Endodermal cell (in vitro differentiated cells): ENCODE data around the gene HNRNPUL1. TPM values are rescaled to one million over a fixed set of nuclear protein-coding genes. Genes with fewer than 3 reads are reported as not detected.
A peak's percentile ranks its signal among the peaks of the same experiment; 100 is the strongest.

Experiments used
- DNase-seq: peaks from one replicate; pipeline ENCODE4 v3.0.0-alpha.2; 2017
- H3K27ac ChIP-seq: 2 replicates; pipeline ENCODE4 v1.5.1; 2013; ENCODE audit warnings: mild to moderate bottlenecking, low read depth, low read length, moderate library complexity
- H3K27me3 ChIP-seq: 2 replicates; pipeline ENCODE4 v1.6.1; 2013; ENCODE audit warnings: mild to moderate bottlenecking, low read length, moderate library complexity; ENCODE audit not compliant: insufficient read depth, control insufficient read depth, poor library complexity, severe bottlenecking
- H3K36me3 ChIP-seq: 2 replicates; pipeline ENCODE4 v1.7.0; 2013; ENCODE audit warnings: mild to moderate bottlenecking, low read length, moderate library complexity; ENCODE audit not compliant: control insufficient read depth, insufficient read depth
- H3K4me1 ChIP-seq: one replicate; pipeline ENCODE4 v1.7.0; 2013; ENCODE audit warnings: low read length; ENCODE audit not compliant: control insufficient read depth, insufficient read depth
- H3K4me3 ChIP-seq: 2 replicates; pipeline ENCODE4 v1.5.1; 2013; ENCODE audit warnings: mild to moderate bottlenecking, low read length, moderate library complexity
- H3K9ac ChIP-seq: 2 replicates; pipeline ENCODE4 v1.6.1; 2013; ENCODE audit warnings: mild to moderate bottlenecking, low read length, moderate library complexity; ENCODE audit not compliant: poor library complexity, severe bottlenecking; ENCODE audit errors: extremely low read depth
- H3K9me3 ChIP-seq: 2 replicates; pipeline ENCODE4 v1.6.1; 2013; ENCODE audit warnings: mild to moderate bottlenecking, low read length, moderate library complexity; ENCODE audit not compliant: control insufficient read depth
- H3K27ac Mint-ChIP-seq: 2 replicates; pipeline ENCODE4 v1.8.0; 2020; ENCODE audit warnings: mixed read lengths
- H3K27me3 Mint-ChIP-seq: 2 replicates; pipeline ENCODE4 v1.8.0; 2021; ENCODE audit warnings: mild to moderate bottlenecking, mixed read lengths; ENCODE audit not compliant: insufficient read depth
- H3K36me3 Mint-ChIP-seq: 2 replicates; pipeline ENCODE4 v1.8.0; 2020; ENCODE audit warnings: low read depth, mixed read lengths
- H3K4me1 Mint-ChIP-seq: 2 replicates; pipeline ENCODE4 v1.8.0; 2020; ENCODE audit warnings: mixed read lengths
- H3K4me3 Mint-ChIP-seq: 2 replicates; pipeline ENCODE4 v1.8.0; 2020; ENCODE audit warnings: mild to moderate bottlenecking, moderate library complexity, mixed read lengths
- H3K9me3 Mint-ChIP-seq: 2 replicates; pipeline ENCODE4 v1.8.0; 2020; ENCODE audit warnings: mild to moderate bottlenecking, mixed read lengths
- CTCF ChIP-seq: fragments of 200-600 bp; sonication (generic); conservative IDR thresholded peaks from 2 replicates; pipeline ENCODE4 v1.5.0; 2021; ENCODE audit warnings: antibody characterized with exemption, mild to moderate bottlenecking
- WGBS, 2 experiments: methylation state at CpG; one replicate each; pipeline versions ENCODE4 v1.1.5 to v1.1.7; 2013; ENCODE audit warnings: missing lambda C conversion rate in 2 of 2, mixed read lengths in 1 of 2; ENCODE audit not compliant: insufficient coverage in 1 of 2, insufficient read length in 1 of 2; 5-methylcytosine and 5-hydroxymethylcytosine counted together
- total RNA-seq, 2 donors: library from RNA; stranded (reverse); fragmentation: NEBNext Ultra II Directional in 1 of 2; extraction: Animal tissue kit (Norgen Biotek cat#: 25700) in 1 of 2; gene quantifications; 2 replicates in 1 of 2; 3 replicates in 1 of 2; pipeline ENCODE4 v1.2.1, GENCODE V29; 2021

Gene HNRNPUL1
- total RNA-seq, 2 donors from 2014 or later: 211 to 225 TPM

- H3K36me3 ChIP-seq: peaks cover 40% of the 10 kb centered on the region
- H3K4me3 ChIP-seq: no peak overlapping the region
- H3K36me3 Mint-ChIP-seq: peaks cover 36% of the 10 kb centered on the region
- no peaks in the 10 kb centered on the region for H3K27me3 Mint-ChIP-seq
- peak overlapping the region; percentile 58 for H3K9ac ChIP-seq
- DNase-seq: peak; percentile 61
- peaks cover 47% of the 10 kb centered on the region for H3K4me1 Mint-ChIP-seq
- 73 to 84% methylated on average over 6 to 7 of the region's 7 CpGs for WGBS, 2 experiments
- peak overlapping the region; percentile 75 for H3K27ac ChIP-seq
- TF ChIP-seq CTCF: no peak
- no peaks in the 10 kb centered on the region for H3K9me3 Mint-ChIP-seq
- H3K27ac Mint-ChIP-seq: peak overlapping the region; percentile 89
- H3K4me3 Mint-ChIP-seq: no peak overlapping the region
- H3K4me1 ChIP-seq: peaks cover 20% of the 10 kb centered on the region
- no peaks in the 10 kb centered on the region for H3K27me3 ChIP-seq
- no peaks in the 10 kb centered on the region for H3K9me3 ChIP-seq
These were observed 58.9 kb downstream of the HNRNPUL1 start for GRCh38 chr19:41323023-41323422.

GRCh38 chr19:41323430-41324125 is 59.4 kb downstream of the HNRNPUL1 start:
- peak; percentile 93 for DNase-seq

GRCh38 chr19:41324231-41324702 is 60.1 kb downstream of the HNRNPUL1 start:
- Histone ChIP-seq H3K4me1 (peaks cover 20% of the 10 kb centered on the region), H3K27me3 (no peaks in the 10 kb centered on the region), H3K27ac (peak overlapping the region; percentile 75), H3K9ac (peak overlapping the region; percentile 58), H3K9me3 (no peaks in the 10 kb centered on the region), H3K4me3 (no peak overlapping the region), H3K36me3 (peaks cover 38% of the 10 kb centered on the region)
- H3K4me1 Mint-ChIP-seq: peaks cover 55% of the 10 kb centered on the region
- no peak for TF ChIP-seq CTCF
- H3K27ac Mint-ChIP-seq: peak overlapping the region; percentile 89
- no peaks in the 10 kb centered on the region for H3K27me3 Mint-ChIP-seq
- peak overlapping the region; percentile 61 for H3K4me3 Mint-ChIP-seq
- peak; percentile 78 for DNase-seq
- no peaks in the 10 kb centered on the region for H3K9me3 Mint-ChIP-seq
- H3K36me3 Mint-ChIP-seq: peaks cover 38% of the 10 kb centered on the region
- WGBS, 2 experiments: 70 to 76% methylated on average over 7 of the region's 7 CpGs

More at GRCh38 chr19:41323430-41324125, 59.4 kb downstream of the HNRNPUL1 start:
- Mint-ChIP-seq H3K4me1 (peaks cover 52% of the 10 kb centered on the region), H3K4me3 (no peak overlapping the region), H3K27ac (peak overlapping the region; percentile 89), H3K27me3 (no peaks in the 10 kb centered on the region), H3K36me3 (peaks cover 39% of the 10 kb centered on the region), H3K9me3 (no peaks in the 10 kb centered on the region)
- H3K27me3 ChIP-seq: no peaks in the 10 kb centered on the region
- H3K36me3 ChIP-seq: peaks cover 42% of the 10 kb centered on the region
- 38 to 83% methylated on average over 4 to 15 of the region's 16 CpGs for WGBS, 2 experiments
- no peak overlapping the region for H3K4me3 ChIP-seq
- H3K27ac ChIP-seq: peak overlapping the region; percentile 75
- H3K4me1 ChIP-seq: peaks cover 20% of the 10 kb centered on the region
- no peak for TF ChIP-seq CTCF
- peak overlapping the region; percentile 58 for H3K9ac ChIP-seq
- no peaks in the 10 kb centered on the region for H3K9me3 ChIP-seq
